Upper lobe of right lung (tissue), 1 donor: Measurements from ENCODE around the gene KRTAP10-12. TPM values are rescaled to one million over a fixed set of nuclear protein-coding genes. Genes with fewer than 3 reads are reported as not detected.

Experiments
- ATAC-seq: fragments of 200-7000 bp; cut with Tn5 transposase; one replicate; pipeline ENCODE4 v1.9.1; 2020; ENCODE audit warnings: mild to moderate bottlenecking, moderate library complexity
- DNase-seq: peaks from one replicate; pipeline ENCODE4 v3.0.0-alpha.2; 2020
- H3K27ac ChIP-seq: fragments of 200-600 bp; one replicate; pipeline ENCODE4 v1.8.0; 2022
- H3K27me3 ChIP-seq: fragments of 200-600 bp; one replicate; pipeline ENCODE4 v1.8.0; 2022; ENCODE audit warnings: mild to moderate bottlenecking
- H3K36me3 ChIP-seq: fragments of 200-600 bp; one replicate; pipeline ENCODE4 v1.8.0; 2022
- H3K4me1 ChIP-seq: fragments of 200-600 bp; one replicate; pipeline ENCODE4 v1.8.0; 2022
- H3K4me3 ChIP-seq: fragments of 200-600 bp; one replicate; pipeline ENCODE4 v1.8.0; 2022; ENCODE audit warnings: mild to moderate bottlenecking
- H3K9me3 ChIP-seq: fragments of 200-600 bp; one replicate; pipeline ENCODE4 v1.8.0; 2022
- intact Hi-C: fragments of 100-400 bp; cut with DNase I; formaldehyde crosslinking; loops from one replicate; pipeline ENCODE4 v1.11.0; 2022
- total RNA-seq: library from RNA; stranded (reverse); fragmentation: NEBNext Ultra II Directional; extraction: Animal tissue kit (Norgen Biotek cat#: 25700); gene quantifications from one replicate; pipeline ENCODE4 v1.2.1, GENCODE V29; 2021
- TF ChIP-seq, protein P1 (sequence below): fragments of 200-600 bp; IDR thresholded peaks from one replicate; pipeline ENCODE4 v1.8.0; 2022; ENCODE audit warnings: antibody characterized with exemption
- donor health status: DM: no; HTN: yes; CAD: no; lungs with severe emphysema.

KRTAP10-12 gene
- total RNA-seq, 1 donor from 2014 or later = not detected

- DNase-seq (no peak), ATAC-seq (no peak)
- intact Hi-C loops = no loop called here
- TF ChIP-seq, protein P1, sequence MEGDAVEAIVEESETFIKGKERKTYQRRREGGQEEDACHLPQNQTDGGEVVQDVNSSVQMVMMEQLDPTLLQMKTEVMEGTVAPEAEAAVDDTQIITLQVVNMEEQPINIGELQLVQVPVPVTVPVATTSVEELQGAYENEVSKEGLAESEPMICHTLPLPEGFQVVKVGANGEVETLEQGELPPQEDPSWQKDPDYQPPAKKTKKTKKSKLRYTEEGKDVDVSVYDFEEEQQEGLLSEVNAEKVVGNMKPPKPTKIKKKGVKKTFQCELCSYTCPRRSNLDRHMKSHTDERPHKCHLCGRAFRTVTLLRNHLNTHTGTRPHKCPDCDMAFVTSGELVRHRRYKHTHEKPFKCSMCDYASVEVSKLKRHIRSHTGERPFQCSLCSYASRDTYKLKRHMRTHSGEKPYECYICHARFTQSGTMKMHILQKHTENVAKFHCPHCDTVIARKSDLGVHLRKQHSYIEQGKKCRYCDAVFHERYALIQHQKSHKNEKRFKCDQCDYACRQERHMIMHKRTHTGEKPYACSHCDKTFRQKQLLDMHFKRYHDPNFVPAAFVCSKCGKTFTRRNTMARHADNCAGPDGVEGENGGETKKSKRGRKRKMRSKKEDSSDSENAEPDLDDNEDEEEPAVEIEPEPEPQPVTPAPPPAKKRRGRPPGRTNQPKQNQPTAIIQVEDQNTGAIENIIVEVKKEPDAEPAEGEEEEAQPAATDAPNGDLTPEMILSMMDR = no peak
- H3K27me3 ChIP-seq = peaks cover 10% of the 10 kb centered on the region
- H3K4me3 ChIP-seq = no peak overlapping the region
- H3K36me3 ChIP-seq = no peaks in the 10 kb centered on the region
- no peaks in the 10 kb centered on the region for H3K4me1 ChIP-seq
- H3K9me3 ChIP-seq = no peaks in the 10 kb centered on the region
- H3K27ac ChIP-seq = no peak overlapping the region
These were observed 35.3 kb downstream of the KRTAP10-12 start for GRCh38 chr21:44732263-44732662.

DNA sequence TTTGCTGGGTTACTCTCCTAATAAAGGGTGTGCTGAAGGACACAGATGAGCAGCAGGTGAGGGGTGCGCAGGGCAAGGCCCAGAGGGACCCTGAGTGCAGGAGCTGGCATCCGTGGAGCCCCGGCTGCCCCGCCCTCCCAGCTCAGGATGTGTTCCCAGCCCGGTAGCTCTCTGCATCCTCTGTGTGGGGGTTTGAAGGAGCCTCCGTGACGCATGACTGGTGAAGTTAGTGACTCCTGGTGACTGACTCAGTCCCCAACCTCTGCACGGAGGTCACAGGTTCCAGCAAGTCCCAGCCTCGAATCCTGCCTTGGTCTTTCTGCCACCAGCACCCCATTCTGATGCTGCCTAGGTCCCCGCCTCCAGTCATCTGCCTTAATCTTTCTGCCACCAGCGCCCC lies 36.0 kb downstream of the KRTAP10-12 start:
- H3K36me3 ChIP-seq = no peaks in the 10 kb centered on the region
- intact Hi-C loops = no loop called here
- no peaks in the 10 kb centered on the region for H3K9me3 ChIP-seq
- H3K27ac ChIP-seq = no peak overlapping the region
- H3K4me1 ChIP-seq = no peaks in the 10 kb centered on the region
- H3K4me3 ChIP-seq = no peak overlapping the region
- DNase-seq = no peak
- ATAC-seq = no peak
- TF ChIP-seq, protein P1 = no peak
- peaks cover 4% of the 10 kb centered on the region for H3K27me3 ChIP-seq

DNA sequence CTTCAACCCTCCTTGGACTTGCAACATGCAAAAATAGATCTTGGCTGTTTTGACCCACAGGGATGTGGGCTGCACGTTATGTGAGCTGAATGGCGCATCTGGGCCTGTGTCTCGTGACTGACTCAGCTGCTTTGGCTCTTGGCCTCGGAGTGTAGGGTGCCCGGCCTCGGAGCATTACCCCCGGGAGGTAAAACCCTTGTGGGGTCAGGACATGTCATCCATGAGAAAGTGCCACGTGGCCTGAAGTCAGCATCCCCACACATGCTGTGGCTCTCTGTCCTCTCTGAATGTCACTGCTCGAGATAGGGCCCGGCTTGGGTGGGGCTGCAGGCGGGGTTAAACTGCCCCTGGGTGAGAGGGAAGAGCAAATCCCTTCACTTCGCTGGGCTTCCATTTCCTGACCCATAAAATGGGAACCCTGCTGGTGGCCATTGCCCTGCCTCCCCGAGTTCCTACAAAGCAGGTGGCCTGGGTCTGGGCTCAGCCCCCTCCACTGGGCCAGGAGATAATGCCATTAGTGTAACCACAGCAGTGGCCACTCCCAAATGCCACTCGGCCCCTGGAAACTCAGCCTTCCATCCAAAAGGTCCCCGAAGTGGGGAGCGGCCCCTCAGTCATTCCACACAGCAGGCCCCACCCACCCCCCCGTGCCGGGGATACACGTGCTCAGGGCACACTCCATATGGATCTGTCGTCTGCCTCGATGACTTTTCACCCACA lies 37.2 kb downstream of the KRTAP10-12 start:
- TF ChIP-seq, protein P1 = no peak
- Histone ChIP-seq H3K36me3 (no peaks in the 10 kb centered on the region), H3K9me3 (no peaks in the 10 kb centered on the region), H3K27me3 (no peaks in the 10 kb centered on the region), H3K4me3 (no peak overlapping the region), H3K27ac (no peak overlapping the region), H3K4me1 (no peaks in the 10 kb centered on the region)
- DNase-seq (no peak), ATAC-seq (no peak)
- intact Hi-C loops = no loop called here

DNA sequence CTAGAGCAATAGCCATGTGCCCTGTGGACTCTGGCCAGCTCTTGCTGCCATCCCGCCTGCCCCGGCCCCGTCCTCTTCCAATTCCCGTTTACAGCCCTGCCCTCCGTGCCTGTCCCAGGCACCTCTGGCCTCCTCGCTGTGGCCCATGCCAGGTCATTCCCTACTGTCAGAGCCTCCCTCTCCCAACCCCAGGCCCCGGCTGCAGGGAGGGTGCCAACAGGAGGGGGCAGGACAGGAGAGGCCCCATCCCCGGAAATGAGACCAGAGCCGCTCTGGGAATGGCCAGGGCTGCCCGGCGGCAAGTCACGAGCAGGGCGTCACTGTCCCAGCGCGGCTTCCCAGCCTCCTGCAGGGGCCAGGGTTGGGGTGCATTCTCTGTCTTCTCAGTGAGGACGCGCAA lies 37.9 kb downstream of the KRTAP10-12 start:
- no peaks in the 10 kb centered on the region for H3K9me3 ChIP-seq
- H3K27me3 ChIP-seq = no peaks in the 10 kb centered on the region
- intact Hi-C loops = no loop called here
- no peaks in the 10 kb centered on the region for H3K36me3 ChIP-seq
- H3K4me1 ChIP-seq = no peaks in the 10 kb centered on the region
- TF ChIP-seq, protein P1 = no peak
- no peak overlapping the region for H3K4me3 ChIP-seq
- no peak overlapping the region for H3K27ac ChIP-seq
- ATAC-seq (no peak), DNase-seq (no peak)

DNA sequence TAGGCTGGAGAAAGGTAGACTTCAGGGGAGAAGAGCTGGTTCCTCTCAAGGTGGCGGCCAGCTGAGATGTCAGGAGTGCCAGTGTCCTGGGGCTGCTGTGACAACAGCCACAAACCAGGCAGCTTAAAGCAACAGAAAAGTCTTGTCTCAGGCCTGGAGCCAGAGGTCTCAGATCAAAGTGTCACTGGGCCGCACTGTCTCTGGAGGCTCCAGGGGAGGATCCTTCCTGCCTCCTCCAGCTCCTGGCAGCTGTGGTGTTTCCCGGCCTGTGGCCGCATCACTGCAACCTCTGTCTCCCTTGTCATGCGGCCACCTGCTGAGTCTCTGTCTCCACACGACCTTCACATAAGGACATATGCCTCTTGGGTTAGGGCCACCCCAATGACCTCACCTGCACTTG lies 38.8 kb downstream of the KRTAP10-12 start:
- TF ChIP-seq, protein P1 = no peak
- Histone ChIP-seq H3K27me3 (no peaks in the 10 kb centered on the region), H3K27ac (no peak overlapping the region), H3K36me3 (no peaks in the 10 kb centered on the region), H3K4me1 (no peaks in the 10 kb centered on the region), H3K4me3 (no peak overlapping the region), H3K9me3 (no peaks in the 10 kb centered on the region)
- intact Hi-C loops = no loop called here
- no peak for ATAC-seq
- DNase-seq = no peak
